ENCODE data around the gene MFAP4. TPM values are rescaled to one million over a fixed set of nuclear protein-coding genes. Genes with fewer than 3 reads are reported as not detected.

MFAP4 gene
- total RNA-seq, 3 donors from 2014 or later, result 45.5 to 186 (median 116) TPM

- Histone ChIP-seq H3K36me3 (no peaks in the 10 kb centered on the region), H3K27ac (peak overlapping the region; percentile 75 to 93), H3K4me1 (peaks cover 0 to 11% of the 10 kb centered on the region in 2 donors), H3K9me3 (no peaks in the 10 kb centered on the region), H3K27me3 (no peaks in the 10 kb centered on the region), H3K4me3 (no peak overlapping the region)
- TF ChIP-seq POLR2A (IDR thresholded peaks at IDR 0.05) (no peak), POLR2AphosphoS5 (IDR thresholded peaks at IDR 0.05) (no peak)
- TF ChIP-seq, protein P1, sequence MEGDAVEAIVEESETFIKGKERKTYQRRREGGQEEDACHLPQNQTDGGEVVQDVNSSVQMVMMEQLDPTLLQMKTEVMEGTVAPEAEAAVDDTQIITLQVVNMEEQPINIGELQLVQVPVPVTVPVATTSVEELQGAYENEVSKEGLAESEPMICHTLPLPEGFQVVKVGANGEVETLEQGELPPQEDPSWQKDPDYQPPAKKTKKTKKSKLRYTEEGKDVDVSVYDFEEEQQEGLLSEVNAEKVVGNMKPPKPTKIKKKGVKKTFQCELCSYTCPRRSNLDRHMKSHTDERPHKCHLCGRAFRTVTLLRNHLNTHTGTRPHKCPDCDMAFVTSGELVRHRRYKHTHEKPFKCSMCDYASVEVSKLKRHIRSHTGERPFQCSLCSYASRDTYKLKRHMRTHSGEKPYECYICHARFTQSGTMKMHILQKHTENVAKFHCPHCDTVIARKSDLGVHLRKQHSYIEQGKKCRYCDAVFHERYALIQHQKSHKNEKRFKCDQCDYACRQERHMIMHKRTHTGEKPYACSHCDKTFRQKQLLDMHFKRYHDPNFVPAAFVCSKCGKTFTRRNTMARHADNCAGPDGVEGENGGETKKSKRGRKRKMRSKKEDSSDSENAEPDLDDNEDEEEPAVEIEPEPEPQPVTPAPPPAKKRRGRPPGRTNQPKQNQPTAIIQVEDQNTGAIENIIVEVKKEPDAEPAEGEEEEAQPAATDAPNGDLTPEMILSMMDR (IDR thresholded peaks at IDR 0.05), result no peak
- intact Hi-C loops (cut with DNase I; ENCODE audit: low total_unique reads), result no loop called here
- DNase-seq (ENCODE audit: low spot score in 2 of 2), result peak in 1 of 2 donors; percentile 39
Observed at GRCh38 chr17:19345067-19345460, 41.9 kb downstream of the MFAP4 start.

DNA sequence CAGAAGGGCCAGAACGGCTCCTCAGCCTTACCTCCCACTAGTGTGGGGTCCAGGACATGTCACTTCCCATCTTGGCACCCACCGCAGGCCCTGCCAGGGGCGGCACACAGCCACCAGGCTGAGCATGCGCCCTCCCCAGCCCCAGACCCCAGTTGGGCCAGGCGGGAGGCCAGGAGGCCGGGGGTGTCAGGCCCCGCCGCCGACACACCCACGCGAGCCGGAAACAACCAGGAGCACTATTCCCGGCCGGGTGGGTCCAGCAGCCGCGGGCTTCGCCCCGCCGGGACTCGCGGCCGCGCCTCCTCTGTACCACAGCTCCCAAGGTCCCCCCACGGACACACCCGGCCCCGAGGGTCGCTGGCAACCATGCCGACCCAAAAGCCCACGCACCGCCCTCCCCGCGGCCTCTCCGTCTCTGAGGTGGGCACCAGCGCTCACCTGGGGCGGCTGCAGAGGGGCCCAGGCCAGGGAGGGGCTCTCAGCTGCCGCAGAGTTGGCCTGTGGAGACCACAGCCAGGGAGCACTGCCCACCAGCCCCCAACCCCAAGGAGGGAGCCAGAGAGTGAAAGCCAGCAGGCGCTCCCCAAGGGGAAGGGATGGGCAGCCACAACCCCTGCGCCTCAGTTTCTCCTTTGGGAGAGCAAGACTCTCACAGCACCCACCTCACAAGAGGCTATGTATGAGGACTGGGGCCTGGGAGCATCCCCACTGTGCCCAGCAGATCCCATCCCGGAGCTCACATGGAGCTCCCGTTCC, 42.5 kb downstream of the MFAP4 start:
- peak overlapping the region in 1 of 3 donors; percentile 36 for H3K4me3 ChIP-seq
- DNase-seq (ENCODE audit: low spot score in 2 of 2), result peak in 1 of 2 donors; percentile 43
- TF ChIP-seq POLR2A (IDR thresholded peaks at IDR 0.05) (no peak), POLR2AphosphoS5 (IDR thresholded peaks at IDR 0.05) (no peak)
- TF ChIP-seq, protein P1 (IDR thresholded peaks at IDR 0.05), result no peak
- no peaks in the 10 kb centered on the region for H3K36me3 ChIP-seq
- no peaks in the 10 kb centered on the region for H3K27me3 ChIP-seq
- H3K27ac ChIP-seq, result peak overlapping the region; percentile 58 to 93
- intact Hi-C loops (cut with DNase I; ENCODE audit: low total_unique reads), result no loop called here
- H3K4me1 ChIP-seq, result peaks cover 0 to 11% of the 10 kb centered on the region in 2 donors
- H3K9me3 ChIP-seq, result no peaks in the 10 kb centered on the region

- DNase-seq (ENCODE audit: low spot score in 2 of 2), result peak in 1 of 2 donors; percentile 47
- intact Hi-C loops (cut with DNase I; ENCODE audit: low total_unique reads), result no loop called here
- H3K4me3 ChIP-seq, result no peak overlapping the region
- TF ChIP-seq POLR2AphosphoS5 (IDR thresholded peaks at IDR 0.05), result no peak
- TF ChIP-seq POLR2A (IDR thresholded peaks at IDR 0.05), result no peak
- TF ChIP-seq, protein P1 (IDR thresholded peaks at IDR 0.05), result no peak
- no peaks in the 10 kb centered on the region for H3K36me3 ChIP-seq
- H3K4me1 ChIP-seq, result peaks cover 0 to 11% of the 10 kb centered on the region in 2 donors
- H3K27ac ChIP-seq, result peak overlapping the region in 1 of 2 donors; percentile 93
- H3K27me3 ChIP-seq, result no peaks in the 10 kb centered on the region
- no peaks in the 10 kb centered on the region for H3K9me3 ChIP-seq
Observed at GRCh38 chr17:19343671-19344151, 43.3 kb downstream of the MFAP4 start.

- DNase-seq (ENCODE audit: low spot score in 2 of 2), result peak in 1 of 2 donors; percentile 45
- intact Hi-C loops (cut with DNase I; ENCODE audit: low total_unique reads), result no loop called here
- TF ChIP-seq, protein P1 (IDR thresholded peaks at IDR 0.05), result no peak
- TF ChIP-seq POLR2A (IDR thresholded peaks at IDR 0.05) (no peak), POLR2AphosphoS5 (IDR thresholded peaks at IDR 0.05) (no peak)
- Histone ChIP-seq H3K27me3 (no peaks in the 10 kb centered on the region), H3K27ac (peak overlapping the region; percentile 38 to 93), H3K9me3 (no peaks in the 10 kb centered on the region), H3K4me1 (peaks cover under 1 to 11% of the 10 kb centered on the region in 2 donors), H3K4me3 (no peak overlapping the region), H3K36me3 (no peaks in the 10 kb centered on the region)
Observed at GRCh38 chr17:19343256-19343630, 43.7 kb downstream of the MFAP4 start.

GRCh38 chr17:19342611-19343255, 44.3 kb downstream of the MFAP4 start:
- Histone ChIP-seq H3K4me3 (no peak overlapping the region), H3K27ac (peak overlapping the region; percentile 38 to 93)

More at GRCh38 chr17:19342611-19343255, 44.3 kb downstream of the MFAP4 start:
- no peak for DNase-seq (ENCODE audit: low spot score in 2 of 2)
- intact Hi-C loops (cut with DNase I; ENCODE audit: low total_unique reads), result no loop called here
- Histone ChIP-seq H3K9me3 (no peaks in the 10 kb centered on the region), H3K27me3 (no peaks in the 10 kb centered on the region), H3K36me3 (no peaks in the 10 kb centered on the region), H3K4me1 (peaks cover 6 to 11% of the 10 kb centered on the region in 2 donors)
- TF ChIP-seq POLR2AphosphoS5 (IDR thresholded peaks at IDR 0.05) (no peak), POLR2A (IDR thresholded peaks at IDR 0.05) (no peak)
- TF ChIP-seq, protein P1 (IDR thresholded peaks at IDR 0.05), result no peak
